Naive thymus-derived CD8-positive, alpha-beta T cell (primary cell): ENCODE results near the gene TMA7B. TPM values are rescaled to one million over a fixed set of nuclear protein-coding genes. Genes with fewer than 3 reads are reported as not detected.
A peak's percentile ranks its signal among the peaks of the same experiment; 100 is the strongest.

Source experiments
- ATAC-seq, 2 donors: fragments of 150-1000 bp; cut with Tn5 transposase in 1 of 2; sonication (Bioruptor Pico), chemical (Tn5 transposase) in 1 of 2; 1 replicate in 1 of 2; 2 replicates in 1 of 2; pipeline ENCODE4 v1.10.0; 2021; ENCODE audit warnings: mild to moderate bottlenecking in 2 of 2, moderate library complexity in 2 of 2
- POLR2A ChIA-PET: fragments of 350-600 bp; sonication (Branson Sonifier 250); formaldehyde crosslinking; loops from one replicate; lab custom pipeline; 2021; ENCODE audit warnings: antibody characterized with exemption; lab: Charles Lee
- DNase-seq, 10 donors: peaks; one replicate each; pipeline versions ENCODE4 v3.0.0 to v3.0.0-alpha.2; 2020 to 2022
- H3K27ac Mint-ChIP-seq, 10 donors: one replicate each; pipeline ENCODE4 v1.8.0; 2020 to 2022; ENCODE audit warnings: mild to moderate bottlenecking in 10 of 10, mixed read lengths in 10 of 10, moderate library complexity in 4 of 10, inconsistent platforms in 1 of 10
- H3K27me3 Mint-ChIP-seq, 5 donors: one replicate each; pipeline ENCODE4 v1.8.0; 2021 to 2022; ENCODE audit warnings: mixed read lengths in 5 of 5
- H3K36me3 Mint-ChIP-seq, 3 donors: one replicate each; pipeline ENCODE4 v1.8.0; 2020 to 2022; ENCODE audit warnings: mixed read lengths in 3 of 3, mild to moderate bottlenecking in 2 of 3, inconsistent platforms in 1 of 3
- H3K4me1 Mint-ChIP-seq, 4 donors: one replicate each; pipeline ENCODE4 v1.8.0; 2021 to 2022; ENCODE audit warnings: mixed read lengths in 4 of 4
- H3K4me3 Mint-ChIP-seq, 10 donors: one replicate each; pipeline ENCODE4 v1.8.0; 2020 to 2022; ENCODE audit warnings: mild to moderate bottlenecking in 10 of 10, mixed read lengths in 10 of 10, moderate library complexity in 6 of 10, inconsistent platforms in 1 of 10
- H3K9me3 Mint-ChIP-seq, 9 donors: one replicate each; pipeline ENCODE4 v1.8.0; 2020 to 2022; ENCODE audit warnings: mixed read lengths in 9 of 9, mild to moderate bottlenecking in 3 of 9, inconsistent platforms in 1 of 9, moderate library complexity in 1 of 9
- polyA plus RNA-seq, 3 donors: library from polyadenylated mRNA; unstranded; fragments of 300-500 nt; fragmentation: Illumina TruSeq; gene quantifications; one replicate each; pipeline ENCODE4 v1.2.3, GENCODE V29; 2021
- total RNA-seq, 8 experiments: library from RNA in 2 of 8; stranded (reverse) in 2 of 8; gene quantifications; one replicate each; pipeline ENCODE4 v1.2.3 and lab custom pipeline; 2021 to 2026

Gene TMA7B
- total and polyA plus RNA-seq, 5 experiments from 2014 or later = 1.5 to 14.2 (median 3.5) TPM

DNA sequence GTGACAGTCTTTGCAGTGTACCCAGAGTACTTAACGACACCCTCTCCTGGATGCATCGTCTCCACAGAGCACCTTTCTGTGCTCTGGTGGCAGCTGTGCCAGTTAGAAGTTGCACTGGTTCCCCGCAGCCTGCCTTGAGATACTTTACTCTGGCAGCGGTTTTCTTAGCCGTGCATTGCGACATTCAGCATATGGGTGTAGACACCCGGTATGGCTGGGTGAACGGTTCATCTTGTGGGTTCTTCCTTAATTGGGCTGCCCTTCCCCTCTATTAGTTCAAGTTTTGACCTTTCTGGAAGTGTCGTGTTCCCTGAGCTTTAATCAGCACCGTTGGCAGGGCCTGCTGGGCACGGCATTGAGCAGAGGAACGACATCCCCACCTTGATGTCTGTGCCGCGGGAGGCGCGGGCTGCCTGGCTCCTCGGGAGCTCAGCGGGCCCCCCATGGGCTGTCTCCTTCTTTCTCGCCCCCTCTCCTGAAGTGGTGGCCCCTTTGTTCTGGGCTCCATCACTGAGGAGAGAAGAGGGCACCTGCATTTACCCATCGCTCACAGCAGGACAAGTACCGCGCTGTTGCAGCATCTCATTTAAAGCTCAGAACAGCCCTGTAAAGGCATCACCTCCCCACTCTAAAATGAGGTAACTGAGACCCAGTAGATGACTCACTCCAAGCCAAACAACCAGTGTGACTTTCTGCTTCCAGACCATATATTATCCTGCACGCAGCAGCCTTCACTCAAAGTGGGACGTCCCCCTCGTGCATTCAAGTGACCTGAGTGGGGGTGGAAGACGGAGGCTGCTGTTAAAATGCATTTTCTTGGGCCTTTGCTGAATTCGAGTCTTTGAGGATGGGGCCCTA, 47.9 kb downstream of the TMA7B start:
- Mint-ChIP-seq H3K27ac (peak overlapping the region in 2 of 10 donors; percentile 39 to 77), H3K27me3 (peaks cover 0 to 17% (median 4%) of the 10 kb centered on the region in 5 donors), H3K4me1 (peaks cover 6 to 24% (median 19%) of the 10 kb centered on the region in 4 donors), H3K36me3 (no peaks in the 10 kb centered on the region), H3K4me3 (no peak overlapping the region), H3K9me3 (no peaks in the 10 kb centered on the region)
- DNase-seq (no peak), ATAC-seq (no peak)
- POLR2A ChIA-PET = interaction anchor here (0.5 to 2.0 kb wide), 3 partner anchors 8 to 111 kb away, joined by 3 to 4 read pairs (median 3); no protein-coding TSS in a partner anchor

DNA sequence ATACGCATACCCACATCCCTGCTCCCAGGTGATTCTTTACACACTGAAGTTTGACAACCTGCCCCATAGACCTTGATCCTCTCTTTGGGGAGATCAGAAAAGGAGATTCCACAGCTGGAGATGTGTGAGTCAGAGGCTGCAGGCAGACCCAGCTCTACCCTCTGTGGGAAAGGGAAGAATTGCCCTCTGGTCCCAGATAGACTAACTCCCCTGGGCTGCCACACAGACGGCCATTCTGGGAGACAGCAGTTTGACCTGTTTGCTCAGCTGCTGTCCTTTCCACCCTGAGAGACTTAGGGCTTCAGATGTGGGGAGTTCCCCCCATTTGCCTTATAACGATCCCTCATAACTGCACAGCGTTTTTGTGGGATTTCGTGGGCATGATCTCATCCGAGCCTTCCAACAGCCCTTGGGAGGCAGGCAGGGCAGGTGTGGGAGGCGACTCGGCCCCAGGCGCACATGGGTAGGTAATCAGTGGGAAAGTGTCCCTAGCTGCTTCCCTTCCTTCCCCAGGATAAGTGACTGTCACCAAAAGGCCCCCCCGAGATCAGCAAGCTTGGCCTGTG, 48.6 kb downstream of the TMA7B start:
- no peak for ATAC-seq
- Mint-ChIP-seq H3K27ac (peak overlapping the region in 3 of 10 donors; percentile 69 to 94 (median 75)), H3K4me3 (peak overlapping the region in 4 of 10 donors; percentile 20 to 73 (median 34)), H3K4me1 (peaks cover 6 to 24% (median 19%) of the 10 kb centered on the region in 4 donors), H3K27me3 (peaks cover 0 to 18% (median 4%) of the 10 kb centered on the region in 5 donors), H3K36me3 (no peaks in the 10 kb centered on the region), H3K9me3 (no peaks in the 10 kb centered on the region)
- POLR2A ChIA-PET = interaction anchor here (1.2 to 2.1 kb wide), 5 partner anchors 8 to 474 kb away, joined by 3 to 8 read pairs (median 4); no protein-coding TSS in a partner anchor
- DNase-seq = no peak

DNA sequence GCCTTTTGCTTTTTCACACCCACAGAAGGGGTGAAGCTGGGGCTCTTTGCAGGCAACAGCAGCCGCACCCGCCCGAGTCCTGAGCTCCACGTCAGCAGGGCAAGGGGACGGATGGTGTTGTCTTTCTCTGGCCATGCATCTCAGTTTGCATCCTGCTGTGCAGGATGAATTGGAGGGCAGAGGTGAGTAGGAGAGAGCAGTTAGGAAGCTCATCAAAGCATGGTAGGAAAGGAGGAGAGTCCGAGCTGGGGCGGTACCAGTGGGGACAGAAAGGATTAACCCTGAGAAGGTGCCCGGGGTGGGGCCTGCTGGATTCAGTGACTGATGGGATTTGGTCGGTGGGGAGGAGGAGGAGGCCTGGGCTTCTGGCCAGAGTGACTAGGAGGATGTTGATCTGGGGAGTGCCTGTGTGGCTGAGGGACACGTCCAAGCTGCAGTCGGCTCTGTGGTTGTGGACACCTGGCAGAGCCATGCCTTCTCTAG, 49.1 kb downstream of the TMA7B start:
- H3K9me3 Mint-ChIP-seq = no peaks in the 10 kb centered on the region
- POLR2A ChIA-PET = interaction anchor here (0.7 to 2.1 kb wide), 7 partner anchors 9 to 474 kb away, joined by 3 to 8 read pairs (median 4); no protein-coding TSS in a partner anchor
- peaks cover 6 to 24% (median 19%) of the 10 kb centered on the region in 4 donors for H3K4me1 Mint-ChIP-seq
- H3K27me3 Mint-ChIP-seq = peaks cover 0 to 20% (median 4%) of the 10 kb centered on the region in 5 donors
- ATAC-seq (peak in 1 of 2 donors; percentile 21), DNase-seq (no peak)
- peak overlapping the region; percentile 44 to 95 (median 85) for H3K27ac Mint-ChIP-seq
- peak overlapping the region; percentile 65 to 86 (median 78) for H3K4me3 Mint-ChIP-seq
- no peaks in the 10 kb centered on the region for H3K36me3 Mint-ChIP-seq

DNA sequence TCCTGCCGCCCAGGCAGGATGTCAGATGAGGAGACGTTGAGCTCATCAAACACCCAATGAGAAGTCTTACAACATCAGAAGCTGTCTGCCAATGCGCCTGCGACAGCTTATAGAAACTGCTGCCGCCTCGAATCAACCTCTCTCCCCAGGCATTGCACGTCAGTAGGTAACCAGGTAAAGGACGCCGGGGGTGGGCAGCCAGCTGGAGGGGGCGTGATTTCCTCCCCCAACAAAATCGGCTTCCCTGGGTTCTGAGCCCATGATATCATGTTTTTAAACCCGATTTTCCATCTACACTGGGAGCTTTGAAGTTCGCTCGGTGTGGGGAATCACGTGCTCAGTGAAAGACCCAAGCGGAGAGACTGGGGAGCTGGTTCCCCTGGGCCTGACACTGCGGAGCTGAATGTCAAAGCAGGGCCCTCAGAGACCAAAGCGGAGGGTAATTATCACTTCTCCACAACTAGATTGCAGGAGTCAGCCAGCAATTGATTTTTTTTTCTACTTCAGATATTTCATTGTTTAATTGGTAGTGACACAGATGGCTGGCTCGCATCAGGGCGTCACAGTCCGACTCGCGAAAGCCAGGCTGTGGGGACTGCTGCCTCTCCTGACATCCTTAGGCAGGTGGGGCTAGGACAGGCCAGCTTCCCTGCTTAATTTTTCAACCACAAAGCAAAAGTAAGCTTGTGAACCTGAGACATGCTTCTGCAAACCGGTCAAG, 49.9 kb downstream of the TMA7B start:
- DNase-seq = peak in 9 of 10 donors; percentile 38 to 78 (median 62)
- H3K4me1 Mint-ChIP-seq = peaks cover 6 to 24% (median 19%) of the 10 kb centered on the region in 4 donors
- no peaks in the 10 kb centered on the region for H3K9me3 Mint-ChIP-seq
- H3K4me3 Mint-ChIP-seq = peak overlapping the region; percentile 65 to 86 (median 78)
- H3K27me3 Mint-ChIP-seq = peaks cover 0 to 20% (median 4%) of the 10 kb centered on the region in 5 donors
- POLR2A ChIA-PET = interaction anchor here (0.5 to 2.1 kb wide), 11 partner anchors 10 to 490 kb away, joined by 3 to 8 read pairs (median 4); no protein-coding TSS in a partner anchor
- ATAC-seq = peak; percentile 94 to 96
- no peaks in the 10 kb centered on the region for H3K36me3 Mint-ChIP-seq
- H3K27ac Mint-ChIP-seq = peak overlapping the region; percentile 19 to 95 (median 85)

DNA sequence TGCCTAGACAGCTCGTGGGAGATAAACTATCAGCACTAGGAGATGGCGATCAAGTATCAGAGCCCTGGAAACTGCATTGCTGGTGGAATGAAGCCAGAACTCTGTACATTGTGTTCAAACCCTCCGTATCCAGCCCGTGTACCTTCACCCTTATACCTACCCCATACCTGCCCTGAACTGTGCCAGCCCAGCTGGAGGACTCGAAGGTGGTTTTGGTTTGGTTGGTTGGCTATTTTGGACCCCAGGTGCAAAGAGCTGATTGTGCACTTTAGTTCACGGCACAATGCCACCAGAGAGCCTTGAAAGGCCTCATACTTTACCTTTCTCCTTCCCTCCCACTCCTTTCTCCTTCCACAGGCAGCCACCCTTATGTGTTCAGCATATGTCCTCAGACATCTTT, 50.5 kb downstream of the TMA7B start:
- POLR2A ChIA-PET = interaction anchor here (1.1 to 2.1 kb wide), 5 partner anchors 63 to 491 kb away, joined by 3 to 5 read pairs (median 4); no protein-coding TSS in a partner anchor
- Mint-ChIP-seq H3K27ac (peak overlapping the region in 6 of 10 donors; percentile 37 to 90 (median 66)), H3K27me3 (peaks cover 0 to 20% (median 4%) of the 10 kb centered on the region in 5 donors), H3K4me3 (peak overlapping the region in 4 of 10 donors; percentile 48 to 78 (median 70)), H3K9me3 (no peaks in the 10 kb centered on the region), H3K4me1 (peaks cover 6 to 24% (median 19%) of the 10 kb centered on the region in 4 donors), H3K36me3 (no peaks in the 10 kb centered on the region)
- DNase-seq (no peak), ATAC-seq (no peak)

Other genes starting within 250 kb of the TMA7B start
- gene ENTHD1, start 66.6 kb upstream of the TMA7B start, total RNA-seq = under 1 TPM; 0.26 to 0.36 TPM
- gene ENTHD1, start 66.6 kb upstream of the TMA7B start, polyA plus RNA-seq = under 1 TPM; 0.20 to 0.41 (median 0.38) TPM
- gene GRAP2, start 59.3 kb upstream of the TMA7B start, total RNA-seq = 100 to 1,000 TPM; 202 TPM
- 100 to 1,000 TPM in 2 of 3 donors, 10 to 100 TPM in 1; 88.3 to 176 (median 133) TPM for gene GRAP2, start 59.3 kb upstream of the TMA7B start, polyA plus RNA-seq
- 1 to 10 TPM in 1 of 2 experiments, under 1 TPM in 1; 0.41 to 1.2 TPM for gene FAM83F, start 34.6 kb downstream of the TMA7B start, total RNA-seq
- under 1 TPM in 2 of 3 donors, not detected in 1; 0.01 to 0.02 TPM for gene FAM83F, start 34.6 kb downstream of the TMA7B start, polyA plus RNA-seq
- gene TNRC6B, start 217.5 kb downstream of the TMA7B start, total RNA-seq = 100 to 1,000 TPM; 134 to 142 TPM
- gene TNRC6B, start 217.5 kb downstream of the TMA7B start, polyA plus RNA-seq = 100 to 1,000 TPM in 2 of 3 donors, 10 to 100 TPM in 1; 67.3 to 116 (median 115) TPM